Activated effector memory CD4-positive, alpha-beta T cell treated with Interleukin-2 at 50 U/mL for 16 hours (primary cell): ENCODE measurements around the gene AQP10.
A peak's percentile ranks its signal among the peaks of the same experiment; 100 is the strongest.
"Not testable (repeated sequence)": the region's sequence is repeated elsewhere in the genome, so short reads cannot be mapped to it uniquely, and the experiment has no call there.

Experiments
- DNase-seq: peaks from one replicate; pipeline ENCODE4 v3.0.0-alpha.2; 2020

AQP10 gene

GRCh38 chr1:154324669-154325582, 4.0 kb downstream of the AQP10 start, which contains the start of gene ATP8B2:
TSS of gene ATP8B2 (plus strand) at chr1:154325525. CDS start at chr1:154328142, 2,617 bp downstream.
- DNase-seq: peak; percentile 72

GRCh38 chr1:154325583-154326545, 5.0 kb downstream of the AQP10 start:
- no peak for DNase-seq

DNA sequence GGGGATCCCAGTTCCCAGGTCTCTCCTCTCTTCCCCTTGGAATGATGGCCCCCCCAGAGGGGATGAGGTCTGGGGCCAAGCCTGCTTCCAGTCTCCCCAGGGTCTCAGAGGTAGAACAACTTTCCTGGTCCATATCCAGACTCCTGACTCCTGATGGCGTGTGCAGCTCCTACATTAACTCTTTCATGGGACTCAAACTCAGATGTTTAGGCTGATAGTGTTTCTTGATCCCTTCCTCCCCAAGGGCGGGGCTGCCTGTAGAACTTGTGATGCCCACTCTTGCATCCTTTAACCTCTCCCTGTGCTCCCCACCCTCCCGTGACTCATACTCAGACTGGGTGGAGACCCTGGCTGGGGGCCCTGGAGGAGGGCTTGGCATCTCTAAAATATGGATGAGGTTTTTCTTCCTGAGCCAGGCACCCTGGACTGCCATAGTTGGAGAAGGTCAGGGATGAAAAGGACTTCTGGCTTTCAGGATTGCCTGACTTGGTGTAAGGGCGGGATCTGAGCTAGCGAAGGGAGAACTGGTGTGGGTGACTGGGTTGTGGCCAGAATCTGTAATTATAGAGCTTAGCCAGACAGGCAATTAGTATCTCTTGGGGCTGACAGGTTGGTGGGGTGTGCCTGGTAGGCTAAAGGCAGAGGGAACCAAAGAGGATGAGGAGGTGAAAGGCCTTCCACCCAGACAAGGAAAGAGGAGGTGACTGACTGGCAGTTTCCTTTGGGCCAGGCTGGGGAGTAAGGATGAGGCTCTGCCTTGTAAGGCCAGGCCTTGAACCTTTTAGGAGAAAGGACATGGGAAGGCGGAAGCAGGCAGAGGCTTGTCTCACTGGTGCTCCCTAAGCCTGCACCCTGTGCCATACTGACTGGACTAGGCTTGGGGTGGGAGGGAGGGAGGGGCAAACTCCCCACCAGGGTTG, 5.9 kb downstream of the AQP10 start:
- no peak for DNase-seq

DNA sequence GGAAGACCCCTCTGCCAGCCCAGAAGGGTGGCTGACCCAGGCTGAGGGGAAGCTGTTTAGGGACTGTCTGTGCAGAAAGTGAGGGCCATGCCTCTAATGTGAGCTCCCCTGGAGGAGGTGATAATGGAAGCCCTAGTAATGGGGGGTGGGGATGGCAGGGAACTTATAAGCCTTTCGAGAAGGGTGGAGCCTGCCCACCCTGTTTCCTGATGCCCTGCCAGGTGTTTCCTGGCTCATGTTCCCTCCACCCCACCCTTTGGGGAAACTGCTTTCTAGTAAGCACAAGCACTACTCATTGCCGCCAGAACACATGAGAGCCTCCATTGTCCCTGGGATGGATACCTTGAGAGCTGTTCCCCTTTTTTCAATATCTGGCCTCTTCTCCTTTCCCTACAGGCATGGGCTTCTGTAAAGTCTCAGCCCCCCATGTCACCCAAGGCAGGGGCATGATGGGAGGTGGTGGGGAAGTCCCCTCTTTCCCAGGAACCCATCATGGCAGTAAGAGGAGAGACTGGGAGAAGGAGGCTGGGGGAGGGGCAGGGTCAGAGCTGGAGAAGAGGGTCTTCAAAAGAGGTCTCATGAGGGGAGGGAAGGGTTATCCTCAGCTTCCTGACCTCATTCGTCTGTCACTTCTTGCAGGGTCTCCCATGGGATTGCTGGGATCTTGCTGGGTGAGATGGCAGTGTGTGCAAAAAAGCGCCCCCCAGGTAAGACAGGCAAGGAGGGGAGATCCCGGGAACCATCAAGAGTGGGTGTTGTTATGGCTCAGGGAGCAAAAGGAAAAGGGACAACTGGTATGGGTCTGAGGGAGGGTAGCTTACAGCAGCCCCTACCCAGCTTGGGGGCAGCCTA, 6.8 kb downstream of the AQP10 start:
- no peak for DNase-seq

DNA sequence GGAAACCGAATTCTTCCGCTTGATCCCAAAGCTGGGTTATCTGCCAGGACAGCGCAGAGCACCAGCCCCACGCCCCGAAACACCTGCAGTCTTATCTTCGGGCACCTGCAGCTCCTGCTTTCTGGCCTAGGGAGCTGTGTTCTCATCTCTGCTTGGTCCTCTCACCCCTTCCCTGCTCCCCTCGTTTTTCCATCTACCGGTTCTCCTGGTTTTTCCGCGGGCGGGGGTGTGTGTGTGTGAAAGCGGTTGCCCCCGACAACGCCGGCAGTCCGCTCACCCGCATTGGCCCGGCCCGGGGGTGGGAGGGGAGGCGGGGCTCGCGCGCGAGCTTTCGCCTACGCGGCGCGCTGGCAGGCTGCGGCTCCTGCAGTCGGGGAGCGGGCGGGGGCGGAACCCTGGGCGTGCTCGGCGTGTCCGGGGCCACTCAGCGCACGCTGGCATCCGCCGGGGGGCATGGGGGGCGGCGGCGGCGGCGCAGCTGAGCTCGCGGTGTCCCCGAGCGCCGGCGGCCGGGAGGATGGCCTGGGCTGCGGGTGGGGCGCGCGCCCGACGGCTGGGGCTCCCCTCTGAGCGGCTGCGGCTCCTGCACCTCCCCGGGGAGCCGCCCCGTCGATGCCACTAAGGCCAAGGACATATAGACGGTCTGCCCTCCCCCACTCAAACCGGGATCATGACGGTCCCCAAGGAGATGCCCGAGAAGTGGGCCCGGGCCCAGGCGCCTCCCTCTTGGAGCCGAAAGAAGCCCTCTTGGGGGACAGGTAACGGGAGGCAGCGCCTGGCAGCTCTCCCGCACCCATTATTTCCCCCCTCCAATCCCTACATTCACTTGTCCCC, 7.6 kb downstream of the AQP10 start:
- peak; percentile 84 for DNase-seq

GRCh38 chr1:154329152-154329521, 8.2 kb downstream of the AQP10 start:
- DNase-seq: no peak

DNA sequence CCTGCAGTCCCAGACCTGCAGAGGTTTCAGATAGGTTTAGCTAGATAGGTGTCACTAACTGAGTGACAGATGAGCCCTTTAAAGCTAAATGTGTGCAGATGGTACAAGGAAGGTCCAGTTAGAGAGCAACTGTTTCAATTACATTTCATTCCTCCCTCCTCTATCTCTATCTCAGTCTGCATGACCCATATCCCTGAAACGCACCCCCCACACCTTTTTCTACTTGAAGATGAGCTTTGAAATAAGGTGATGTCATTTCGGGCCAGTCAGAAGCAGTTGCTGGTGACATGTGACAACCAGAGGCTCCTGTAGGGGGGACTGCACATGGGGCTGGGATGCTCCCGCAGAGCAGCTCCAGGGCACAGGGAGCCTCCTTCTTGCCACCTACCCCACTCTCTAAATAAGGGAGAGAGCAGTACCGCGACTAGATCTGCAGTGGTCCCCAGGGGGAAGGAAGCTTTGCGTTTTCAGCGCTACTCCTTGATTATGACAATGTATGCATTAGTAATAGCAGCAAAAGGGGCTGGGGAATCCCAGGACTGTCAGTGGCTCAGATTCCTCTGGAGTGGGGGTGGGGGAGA, 8.7 kb downstream of the AQP10 start:
- no peak for DNase-seq

DNA sequence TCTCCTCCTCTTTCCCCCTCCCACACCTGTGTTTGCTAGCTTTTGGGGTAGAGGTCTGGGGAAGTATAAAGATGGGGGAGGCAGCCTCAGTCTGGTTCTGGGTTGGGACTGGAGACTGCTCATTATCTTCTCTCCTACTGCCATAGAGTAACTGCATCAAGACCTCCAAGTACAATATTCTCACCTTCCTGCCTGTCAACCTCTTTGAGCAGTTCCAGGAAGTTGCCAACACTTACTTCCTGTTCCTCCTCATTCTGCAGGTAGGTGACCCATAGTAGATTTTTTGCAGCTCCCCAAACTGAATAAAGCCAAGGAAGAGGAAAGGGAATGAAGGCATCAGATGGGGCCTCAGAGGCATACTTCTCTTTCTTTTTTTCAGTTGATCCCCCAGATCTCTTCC, 9.8 kb downstream of the AQP10 start:
- no peak for DNase-seq

DNA sequence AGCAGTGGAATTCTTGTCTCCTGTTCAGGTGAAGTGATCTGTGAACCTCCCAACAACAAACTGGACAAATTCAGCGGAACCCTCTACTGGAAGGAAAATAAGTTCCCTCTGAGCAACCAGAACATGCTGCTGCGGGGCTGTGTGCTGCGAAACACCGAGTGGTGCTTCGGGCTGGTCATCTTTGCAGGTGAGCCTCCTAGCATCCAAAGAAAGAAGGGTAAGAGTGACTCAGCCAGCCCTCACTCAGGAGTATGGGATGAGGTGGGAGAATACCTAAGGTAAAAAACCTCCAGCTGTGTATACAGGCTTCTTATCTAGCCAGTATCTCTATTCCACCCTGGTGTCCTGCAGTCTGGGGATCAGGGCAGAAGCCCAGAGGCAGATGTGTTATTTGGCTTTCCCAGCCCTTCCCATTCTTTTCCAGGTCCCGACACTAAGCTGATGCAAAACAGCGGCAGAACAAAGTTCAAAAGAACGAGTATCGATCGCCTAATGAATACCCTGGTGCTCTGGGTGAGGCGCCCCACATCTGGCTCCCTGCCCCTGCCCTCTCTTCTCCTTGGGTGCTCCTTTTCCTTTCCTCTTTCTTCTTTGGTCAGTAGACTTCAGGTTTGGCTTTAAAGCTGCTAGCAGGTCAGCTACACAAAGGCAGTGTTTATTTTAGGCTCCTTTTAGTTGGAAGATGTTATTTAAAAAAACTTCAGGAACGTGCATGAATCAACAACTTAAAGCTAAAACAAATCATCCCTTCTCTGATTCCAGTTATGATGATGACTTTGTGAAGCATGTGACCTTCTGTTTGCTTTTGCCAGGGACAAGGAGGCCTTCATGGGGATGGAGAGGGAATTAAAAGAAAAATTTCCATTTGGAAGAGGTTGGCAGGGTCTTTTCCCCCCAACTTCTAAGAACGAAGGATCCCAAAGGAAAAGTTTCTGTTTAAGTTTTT, 13.5 kb downstream of the AQP10 start:
- no peak for DNase-seq

DNA sequence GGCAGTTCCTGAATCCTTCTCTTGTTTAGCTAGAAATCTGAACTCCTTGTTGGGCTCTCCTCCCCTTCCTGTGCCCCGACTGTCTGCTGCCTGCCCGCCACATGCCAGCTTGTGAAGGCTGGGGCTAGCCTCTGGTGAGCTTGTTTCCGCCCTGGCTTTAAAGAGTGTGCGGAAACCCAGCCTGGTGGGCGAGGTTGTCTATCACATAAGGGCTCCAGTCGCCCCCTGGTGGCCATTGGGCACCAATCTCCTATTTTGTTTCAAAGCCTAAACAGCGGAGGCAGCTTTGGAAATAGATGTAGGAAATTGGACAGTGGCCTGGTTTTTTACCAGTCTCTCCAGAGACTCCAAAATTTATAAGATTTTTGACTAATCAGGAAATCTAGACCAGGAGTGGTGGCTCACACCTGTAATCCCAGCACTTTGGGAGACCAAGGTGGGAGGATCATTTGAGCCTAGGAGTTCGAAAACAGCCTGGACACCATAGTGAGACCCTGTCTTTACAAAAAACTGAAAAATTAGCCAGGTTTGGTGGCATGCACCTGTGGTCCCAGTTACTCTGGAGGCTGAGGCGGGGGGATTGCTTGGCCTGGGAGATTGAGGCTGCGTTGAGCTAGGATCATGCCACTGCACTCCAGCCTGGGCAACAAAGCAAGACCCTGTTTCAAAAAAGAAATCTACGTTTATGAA, 14.3 kb downstream of the AQP10 start:
- DNase-seq: peak; percentile 80

DNA sequence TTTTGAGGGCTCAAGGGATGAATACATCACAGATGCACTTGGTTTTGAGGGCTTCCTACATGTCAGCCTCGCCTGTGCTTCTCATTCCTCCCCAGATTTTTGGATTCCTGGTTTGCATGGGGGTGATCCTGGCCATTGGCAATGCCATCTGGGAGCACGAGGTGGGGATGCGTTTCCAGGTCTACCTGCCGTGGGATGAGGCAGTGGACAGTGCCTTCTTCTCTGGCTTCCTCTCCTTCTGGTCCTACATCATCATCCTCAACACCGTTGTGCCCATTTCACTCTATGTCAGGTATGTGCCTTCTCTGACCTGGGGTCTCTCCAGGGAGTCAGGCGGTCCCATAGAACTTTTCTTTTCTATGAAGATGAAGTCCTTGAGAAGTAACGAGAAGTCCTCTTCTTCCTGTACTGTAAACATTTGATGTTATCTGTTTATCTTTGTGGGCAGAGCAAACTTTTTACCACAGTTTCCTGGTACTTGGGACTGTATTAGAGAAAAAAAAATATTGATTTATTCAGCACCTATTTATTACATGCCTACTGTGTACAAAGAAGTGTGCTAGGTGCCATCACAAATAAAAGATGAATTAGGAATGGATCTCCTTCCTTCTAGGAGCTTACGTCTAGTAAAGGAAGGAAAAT, 16.5 kb downstream of the AQP10 start:
- no peak for DNase-seq

- DNase-seq: no peak
Observed at GRCh38 chr1:154338875-154339274, 18.0 kb downstream of the AQP10 start.

DNA sequence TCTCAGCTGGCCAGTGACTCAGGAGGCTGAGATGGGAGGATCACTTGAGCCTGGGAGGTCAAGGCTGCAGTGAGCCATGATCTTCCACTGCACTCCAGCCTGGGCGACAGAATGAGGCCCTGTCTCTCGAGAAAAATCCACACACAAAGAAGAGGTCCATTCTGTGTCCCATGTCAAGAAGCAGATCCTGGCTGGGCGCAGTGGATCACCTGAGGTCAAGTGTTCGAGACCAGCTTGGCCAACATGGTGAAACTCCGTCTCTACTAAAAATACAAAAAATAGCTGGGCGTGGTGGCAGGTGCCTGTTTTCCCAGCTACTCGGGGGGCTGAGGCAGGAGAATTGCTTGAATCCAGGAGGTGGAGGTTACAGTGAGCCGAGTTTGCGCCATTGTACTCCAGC, 20.5 kb downstream of the AQP10 start:
- DNase-seq: not testable (repeated sequence)

DNA sequence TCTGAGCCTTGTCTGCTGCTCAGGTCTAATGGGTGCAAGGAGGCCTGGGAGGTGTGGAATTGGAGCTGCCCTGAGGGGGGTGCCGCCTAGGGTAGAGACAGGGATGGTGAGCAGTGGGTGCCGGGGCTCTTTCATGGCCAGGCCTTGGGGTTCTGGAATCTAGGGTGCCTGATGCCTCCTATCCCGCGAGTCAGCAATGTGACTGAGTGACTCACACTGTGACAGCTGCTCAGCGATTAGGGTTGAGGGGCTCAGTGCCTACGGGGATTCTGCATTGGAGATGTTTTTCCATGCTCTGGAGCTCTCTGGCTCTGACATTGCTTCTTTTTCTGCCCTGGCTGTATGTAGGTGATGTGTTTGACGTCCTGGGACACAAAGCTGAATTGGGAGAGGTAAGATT, 21.2 kb downstream of the AQP10 start:
- no peak for DNase-seq

DNA sequence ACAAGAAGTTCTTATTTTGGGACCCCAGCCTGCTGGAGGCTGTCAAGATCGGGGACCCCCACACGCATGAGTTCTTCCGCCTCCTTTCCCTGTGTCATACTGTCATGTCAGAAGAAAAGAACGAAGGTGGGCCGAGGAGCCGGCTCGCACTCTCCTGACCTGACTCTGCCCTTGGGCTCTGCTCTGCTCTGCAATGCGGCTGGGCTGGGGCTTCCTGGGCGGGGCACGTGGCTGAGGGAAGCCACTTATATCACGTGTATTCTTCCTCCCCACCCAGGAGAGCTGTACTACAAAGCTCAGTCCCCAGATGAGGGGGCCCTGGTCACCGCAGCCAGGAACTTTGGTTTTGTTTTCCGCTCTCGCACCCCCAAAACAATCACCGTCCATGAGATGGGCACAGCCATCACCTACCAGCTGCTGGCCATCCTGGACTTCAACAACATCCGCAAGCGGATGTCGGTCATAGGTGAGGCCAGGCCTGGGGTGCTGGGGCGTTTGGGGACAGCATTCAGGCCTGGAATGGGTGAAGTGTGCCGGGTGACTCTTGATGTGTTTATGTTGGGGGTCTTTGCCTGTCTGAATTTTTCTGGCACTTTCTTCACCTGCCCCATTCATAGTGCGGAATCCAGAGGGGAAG, 22.1 kb downstream of the AQP10 start:
- peak; percentile 78 for DNase-seq

GRCh38 chr1:154344977-154345837, 24.3 kb downstream of the AQP10 start:
- peak; percentile 72 for DNase-seq
